GM18868 (cell line): ENCODE measurements around the gene SMPD3.
"Not testable (repeated sequence)": the region's sequence is repeated elsewhere in the genome, so short reads cannot be mapped to it uniquely, and the experiment has no call there.

Experiments used
- ATAC-seq: cut with Tn5 transposase; IDR thresholded peaks from one replicate; pipeline ENCODE4 v1.9.1; 2021; ENCODE audit warnings: mild to moderate bottlenecking, moderate library complexity; ENCODE audit not compliant: unreplicated experiment

Gene SMPD3

DNA sequence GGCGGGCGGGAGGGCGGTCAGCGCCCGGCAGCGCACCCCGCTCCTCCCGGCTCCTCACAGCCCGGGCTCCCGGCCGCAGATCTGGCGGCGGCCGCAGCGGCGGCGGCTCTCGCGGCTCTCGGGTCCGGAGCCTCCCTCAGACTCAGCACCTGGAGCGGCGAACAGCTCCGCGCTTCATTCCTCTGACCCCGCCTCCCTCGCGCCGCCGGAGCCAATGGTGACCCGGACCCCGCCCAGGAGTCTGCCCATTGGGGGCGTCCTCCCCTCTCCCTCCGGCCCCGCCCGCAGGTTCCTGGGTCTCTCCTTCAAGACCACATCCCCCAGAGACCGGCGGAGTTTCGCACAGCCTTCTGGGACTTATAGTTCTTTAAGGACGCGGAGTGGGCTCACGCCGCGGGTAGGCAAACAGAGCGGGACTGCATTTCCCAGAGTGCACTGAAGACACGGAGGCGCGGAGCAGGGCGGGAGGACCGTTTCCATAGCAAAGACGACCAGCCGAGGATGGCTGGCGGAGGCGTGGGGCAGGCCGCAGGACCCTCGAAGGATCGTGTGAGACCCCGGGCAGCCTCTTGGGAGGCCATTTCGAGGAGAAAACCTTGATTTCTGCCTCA, at the start of gene SMPD3:
TSS of gene SMPD3 (minus strand) at position 149 of the 611 bp plus-strand sequence. CDS start 76,327 bp downstream, outside the sequence.
- ATAC-seq, result peak; percentile 91

- ATAC-seq, result no peak
These were observed 48.4 kb upstream of the SMPD3 start for GRCh38 chr16:68496689-68497088.

DNA sequence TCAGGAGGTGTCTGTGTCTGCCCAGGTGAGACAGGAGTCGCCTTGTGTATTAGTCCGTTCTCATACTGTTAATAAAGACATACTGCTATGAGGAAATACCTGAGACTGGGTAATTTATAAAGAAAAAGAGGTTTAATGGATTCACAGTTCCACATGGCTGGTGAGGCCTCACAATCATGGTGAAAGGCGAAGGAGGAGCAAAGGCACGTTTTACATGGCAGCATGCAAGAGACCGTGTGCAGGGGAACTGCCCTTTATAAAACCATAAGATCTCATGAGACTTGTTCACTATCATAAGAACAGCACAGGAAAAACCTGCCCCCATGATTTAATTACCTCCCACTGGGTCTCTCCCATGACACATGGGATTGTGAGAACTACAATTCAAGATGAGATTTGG, 46.0 kb upstream of the SMPD3 start:
- ATAC-seq, result not testable (repeated sequence)

- ATAC-seq, result no peak
These were observed 45.2 kb upstream of the SMPD3 start for GRCh38 chr16:68493412-68494070.

DNA sequence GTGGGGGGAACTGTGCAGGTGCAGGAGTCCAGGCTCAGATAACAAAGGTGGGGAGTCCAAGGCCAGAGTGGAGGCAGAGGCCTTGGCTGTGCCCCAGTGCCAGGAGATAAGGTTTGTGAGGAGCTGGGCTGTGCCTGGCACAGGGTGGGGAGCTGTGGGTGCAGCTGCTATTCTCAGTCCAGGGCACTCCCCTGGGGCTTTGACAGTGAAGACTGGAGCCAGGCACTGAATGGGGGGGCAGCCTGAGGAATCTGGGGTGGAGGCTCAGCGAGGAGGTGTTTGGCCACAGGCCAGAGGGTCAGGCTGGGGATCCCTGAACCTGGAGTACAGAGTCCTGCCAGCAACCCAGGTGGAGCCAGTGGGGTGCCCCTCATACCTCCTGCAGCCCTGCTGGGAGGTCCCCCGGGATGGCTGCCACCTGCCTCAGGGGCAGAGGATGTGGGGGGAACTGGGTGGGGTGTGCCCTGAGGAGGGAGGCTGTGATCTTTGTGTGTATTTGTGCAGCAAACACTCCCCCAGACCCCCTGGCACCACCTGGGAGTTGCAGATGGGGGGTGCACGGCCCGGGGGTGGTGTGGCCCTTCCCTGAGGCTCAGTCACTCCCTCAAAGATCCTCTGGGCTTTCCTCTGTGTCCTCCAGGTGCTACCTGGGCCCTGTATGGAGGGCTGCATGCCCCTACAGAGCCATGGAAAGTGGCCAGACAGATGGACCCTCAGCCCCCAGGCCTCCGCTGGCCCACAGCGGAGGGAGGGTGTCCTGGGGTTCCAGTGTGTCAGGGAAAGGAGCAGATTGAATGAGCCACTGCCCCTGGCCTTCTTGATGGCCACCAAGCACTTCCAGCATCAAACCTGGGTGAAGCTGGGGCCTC, 44.5 kb upstream of the SMPD3 start:
- no peak for ATAC-seq

DNA sequence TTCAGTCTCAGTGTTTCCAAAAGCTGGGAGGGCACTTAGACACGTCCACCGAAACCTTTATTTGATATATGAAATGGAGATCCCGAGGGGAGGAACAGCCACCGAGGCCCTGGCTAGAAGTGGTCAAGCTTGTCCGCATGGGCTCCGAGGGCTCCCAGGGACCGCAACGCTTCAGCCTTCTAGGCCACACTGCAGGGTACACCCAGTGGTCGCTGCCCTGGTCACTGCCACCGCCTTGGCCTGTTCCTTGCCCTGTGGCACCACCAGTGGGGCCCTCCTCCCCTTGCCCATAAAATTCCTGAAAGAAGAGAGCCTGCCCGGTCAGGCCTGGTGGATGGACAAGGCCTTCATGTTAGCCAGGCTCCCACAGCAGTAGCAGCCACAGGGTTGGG, 43.8 kb upstream of the SMPD3 start:
- ATAC-seq, result no peak

GRCh38 chr16:68491576-68491950, 43.3 kb upstream of the SMPD3 start:
- no peak for ATAC-seq

- ATAC-seq, result no peak
These were observed 42.7 kb upstream of the SMPD3 start for GRCh38 chr16:68490829-68491575.

DNA sequence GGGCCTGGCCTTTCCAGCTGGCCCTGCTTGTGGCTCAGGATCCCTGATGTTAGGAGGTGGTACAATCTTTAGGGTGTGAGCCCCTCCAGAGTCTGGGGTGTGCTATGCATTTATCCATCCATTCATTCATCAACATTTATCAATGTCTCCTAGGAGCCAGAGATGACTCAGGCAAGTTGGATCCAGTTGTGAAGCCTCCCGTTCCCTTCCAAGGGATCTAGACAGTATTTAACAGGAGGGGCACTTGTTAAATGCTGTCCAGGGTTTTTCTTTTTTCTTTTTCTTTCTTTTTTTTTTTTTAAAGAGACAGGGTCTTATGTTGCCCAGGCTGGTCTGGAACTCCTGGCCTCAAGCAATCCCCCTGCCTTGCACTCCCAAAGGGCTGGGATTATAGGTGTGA, 42.0 kb upstream of the SMPD3 start:
- ATAC-seq, result no peak

GRCh38 chr16:68488554-68488953, 40.2 kb upstream of the SMPD3 start:
- no peak for ATAC-seq

DNA sequence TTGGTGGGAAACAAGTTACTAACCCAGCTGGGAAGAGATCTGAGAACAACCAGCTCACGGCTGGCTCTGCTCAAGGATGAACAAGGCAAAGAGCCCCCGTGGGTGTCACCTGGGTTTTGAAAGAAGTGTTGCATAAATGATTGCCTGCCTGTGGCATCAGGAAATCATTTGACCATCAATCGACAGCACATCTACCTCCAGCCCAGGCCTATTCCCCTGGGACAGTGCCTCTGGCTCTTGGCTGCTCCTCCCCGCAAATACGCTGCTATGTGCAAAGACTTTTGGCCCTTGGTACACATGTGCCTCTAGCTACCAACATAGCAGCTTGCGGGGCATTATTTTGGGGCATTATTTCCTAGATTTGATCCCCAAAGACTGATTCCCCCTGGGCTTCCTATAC, 39.4 kb upstream of the SMPD3 start:
- no peak for ATAC-seq

DNA sequence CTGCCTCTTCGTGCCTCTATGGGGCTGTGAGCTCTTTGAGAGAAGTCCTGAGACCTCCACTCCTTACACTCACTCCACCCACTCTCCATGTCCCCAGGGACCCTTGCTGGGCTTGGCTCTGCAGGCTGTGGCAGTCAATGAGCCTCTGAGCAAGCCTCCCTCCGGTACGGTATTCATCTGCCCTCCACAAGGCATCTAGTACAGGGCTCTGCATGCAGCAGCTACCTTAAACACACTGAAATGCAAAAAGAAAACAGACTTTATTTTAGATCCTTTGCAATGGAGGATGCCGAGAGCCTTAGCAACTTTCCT, 38.9 kb upstream of the SMPD3 start:
- no peak for ATAC-seq

DNA sequence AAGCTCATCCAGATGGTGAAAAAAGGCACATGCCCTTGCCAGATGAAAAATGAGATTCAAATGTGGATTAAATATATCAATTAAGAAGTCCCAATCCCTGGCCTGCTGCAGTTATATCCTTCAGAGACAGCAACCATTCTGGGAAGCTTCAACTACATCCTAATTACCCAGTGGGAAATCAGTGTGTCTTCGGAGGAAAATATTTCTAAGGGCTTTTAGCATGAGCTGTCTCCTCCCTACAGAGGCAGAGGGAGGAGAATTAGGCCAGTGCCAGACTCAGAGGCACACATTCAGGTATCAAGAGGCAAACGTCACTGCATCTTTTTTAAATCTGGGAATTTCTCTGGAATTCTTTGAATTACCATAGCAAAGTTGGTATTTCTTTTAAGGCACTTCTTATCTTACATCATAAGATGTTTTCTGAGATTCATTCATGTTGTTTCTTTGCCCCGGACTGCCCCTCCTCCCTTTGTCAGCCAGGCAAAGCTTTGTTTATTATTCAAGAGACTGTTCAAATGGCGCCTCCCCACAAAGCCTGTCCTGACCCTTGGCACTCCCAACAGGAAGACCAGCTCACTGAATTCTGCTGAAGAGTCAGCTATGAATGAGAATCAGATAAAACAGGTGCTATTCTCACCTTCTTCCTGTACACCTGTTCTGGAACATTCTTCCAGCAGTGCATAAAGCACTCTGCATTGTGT, 38.3 kb upstream of the SMPD3 start:
- ATAC-seq, result no peak

- no peak for ATAC-seq
These were observed 33.3 kb upstream of the SMPD3 start for GRCh38 chr16:68481636-68482035.

DNA sequence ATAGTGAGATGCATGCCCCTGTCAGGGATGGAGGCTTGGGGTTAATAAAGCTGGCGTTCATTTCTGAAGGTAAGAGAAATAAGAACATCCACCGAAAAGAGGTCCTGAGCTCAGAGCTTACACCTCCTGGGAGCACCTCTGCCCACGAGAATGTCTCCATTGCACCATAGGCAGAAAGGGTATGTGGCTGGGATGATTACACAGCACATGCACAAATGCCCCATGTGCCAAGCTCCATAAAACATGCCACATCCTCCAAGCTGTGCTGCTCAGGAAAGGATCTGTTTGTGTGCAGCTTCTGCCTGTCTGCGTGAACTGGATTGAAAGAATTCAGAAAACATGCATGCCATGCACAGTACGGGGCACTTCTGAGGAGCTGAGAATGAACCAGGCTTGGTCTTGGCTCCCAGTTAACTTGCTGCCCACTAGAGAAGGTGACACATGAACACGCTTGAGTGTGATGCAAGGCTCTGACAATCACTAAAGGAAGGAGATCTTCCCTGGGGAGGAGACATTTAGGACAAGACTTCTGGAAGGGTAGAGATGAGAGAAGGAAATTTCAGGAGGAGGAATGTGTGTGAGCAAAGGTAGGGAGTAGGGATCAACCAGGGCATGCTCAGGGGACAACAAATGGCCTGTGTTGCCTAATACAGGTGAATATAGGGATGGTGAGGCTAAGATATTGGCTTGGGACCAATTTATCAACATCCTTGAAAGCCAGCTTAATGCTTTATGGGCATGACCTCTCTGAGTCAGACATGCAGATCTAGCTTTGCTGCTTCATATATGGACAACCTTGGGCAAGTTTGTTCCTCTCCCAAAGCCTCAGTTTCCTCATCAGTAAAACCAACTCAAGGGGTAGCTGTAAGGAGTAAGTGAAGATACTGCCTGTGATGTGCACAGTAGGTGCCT, 32.0 kb upstream of the SMPD3 start:
- no peak for ATAC-seq

- ATAC-seq, result no peak
These were observed 31.0 kb upstream of the SMPD3 start for GRCh38 chr16:68479271-68479670.

DNA sequence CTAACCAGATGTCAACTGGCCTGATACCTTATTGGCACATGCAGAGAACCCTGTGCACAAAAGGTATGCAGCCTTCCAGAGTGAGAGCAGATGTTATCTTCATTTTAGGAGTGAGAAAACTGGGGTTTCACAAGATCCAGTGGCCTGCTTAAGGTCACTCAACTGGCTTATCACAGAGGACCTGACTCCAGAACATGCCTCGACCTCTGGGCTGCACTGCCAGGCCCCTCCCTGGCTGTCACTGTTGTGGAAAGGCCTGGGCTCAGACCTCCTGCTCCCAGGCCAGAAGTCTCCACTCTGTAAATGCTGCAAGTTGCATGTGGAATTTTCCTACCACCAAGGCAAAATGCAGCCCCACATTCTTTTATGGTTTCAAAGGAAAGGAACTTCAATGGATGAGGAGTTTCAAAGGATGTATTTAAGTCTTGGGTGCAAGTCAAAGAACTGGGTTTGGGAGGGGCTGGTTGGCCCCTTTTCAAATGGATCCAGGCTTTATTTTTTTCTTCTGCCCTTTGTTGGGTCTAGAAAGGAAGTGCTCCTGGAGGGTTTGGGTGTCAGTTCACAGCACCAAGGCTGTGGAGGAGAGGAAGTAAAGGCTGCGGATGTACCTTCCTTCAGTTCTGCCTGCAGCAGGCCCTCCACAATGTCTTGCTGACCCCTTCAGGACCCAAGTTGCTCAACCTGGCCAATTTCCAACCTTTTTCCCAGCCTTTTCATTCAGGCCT, 30.4 kb upstream of the SMPD3 start:
- ATAC-seq, result no peak

DNA sequence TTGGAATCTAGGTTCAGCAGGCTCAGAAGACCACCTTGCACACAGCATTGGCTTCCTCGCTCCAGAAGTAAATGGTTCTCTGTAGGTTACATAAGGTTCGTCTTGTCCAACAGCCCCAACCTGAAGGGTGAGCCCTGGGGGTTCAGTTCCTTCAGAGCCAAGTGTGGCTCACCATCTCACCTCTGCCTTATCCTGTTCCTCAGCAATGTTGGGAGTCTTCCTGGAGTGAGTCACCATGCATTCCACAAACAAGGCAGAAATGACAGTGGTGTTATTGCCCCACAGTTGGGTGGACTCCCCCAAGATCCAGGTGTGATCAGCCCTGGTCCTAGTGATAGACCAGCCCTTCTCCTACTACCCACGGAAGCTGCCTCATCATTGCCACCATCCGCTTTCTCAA, 26.8 kb upstream of the SMPD3 start:
- no peak for ATAC-seq
